ENCODE measurements around the gene ARID4A. TPM values are rescaled to one million over a fixed set of nuclear protein-coding genes. Genes with fewer than 3 reads are reported as not detected.
A peak's percentile ranks its signal among the peaks of the same experiment; 100 is the strongest.

Gene ARID4A
- total RNA-seq, 1 donor from 2014 or later, result 42.0 TPM

DNA sequence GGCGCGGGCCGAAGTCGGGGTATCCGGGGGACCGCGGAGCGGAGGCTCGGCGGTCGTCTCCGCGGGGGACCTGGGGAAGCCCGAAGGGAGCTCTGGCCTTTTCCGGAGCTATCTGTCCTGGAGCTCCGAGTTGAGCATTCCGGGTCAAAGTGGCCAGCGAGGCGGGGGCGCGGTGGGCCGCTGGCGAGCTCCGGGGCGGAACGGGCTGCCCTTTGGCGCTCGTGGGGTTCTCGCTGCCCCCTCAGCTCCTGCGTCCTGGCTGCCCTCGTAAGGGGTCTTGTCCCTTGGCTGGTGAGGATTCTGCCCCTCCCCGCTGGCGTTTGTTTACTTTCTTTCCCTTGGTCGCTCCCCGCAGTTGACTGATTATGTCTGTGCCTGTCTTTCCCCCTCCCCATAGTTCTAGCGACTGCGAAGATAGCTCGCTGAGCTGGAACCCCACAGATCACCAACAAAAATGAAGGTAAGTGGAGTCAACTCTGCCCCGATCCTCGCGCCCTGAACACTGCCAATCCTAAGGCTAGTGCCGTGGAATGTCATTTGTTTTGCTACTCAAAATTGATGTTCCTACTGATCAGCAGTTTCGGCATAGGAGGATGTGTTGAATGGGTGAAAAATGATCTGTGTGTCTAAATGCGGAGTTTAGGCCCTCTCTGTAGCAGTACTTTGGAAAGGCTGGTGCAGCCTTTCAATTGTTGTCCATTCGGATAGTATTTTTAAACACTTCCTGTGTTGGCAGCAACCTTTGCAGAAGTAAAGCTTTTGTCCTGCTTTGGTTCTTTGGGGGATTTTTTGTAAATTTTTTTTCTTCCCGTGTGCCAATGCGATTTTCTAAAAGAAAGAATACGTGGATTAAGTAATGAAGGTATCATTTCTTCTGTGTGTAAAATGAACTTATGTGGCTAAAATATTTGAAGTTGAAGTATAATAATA, 1.3 kb downstream of the ARID4A start:
- ATAC-seq (ENCODE audit: low read depth) (no peak), DNase-seq (no peak)
- intact Hi-C loops (cut with micrococcal nuclease), result loop anchor here (2.0 to 5.0 kb wide), 2 partner anchors 37 to 1949 kb away; partner anchors contain the start of gene PPM1A
- H3K4me1 Mint-ChIP-seq, result peaks cover 48% of the 10 kb centered on the region
- peak overlapping the region; percentile 96 for H3K27ac Mint-ChIP-seq
- TF ChIP-seq, protein P1, sequence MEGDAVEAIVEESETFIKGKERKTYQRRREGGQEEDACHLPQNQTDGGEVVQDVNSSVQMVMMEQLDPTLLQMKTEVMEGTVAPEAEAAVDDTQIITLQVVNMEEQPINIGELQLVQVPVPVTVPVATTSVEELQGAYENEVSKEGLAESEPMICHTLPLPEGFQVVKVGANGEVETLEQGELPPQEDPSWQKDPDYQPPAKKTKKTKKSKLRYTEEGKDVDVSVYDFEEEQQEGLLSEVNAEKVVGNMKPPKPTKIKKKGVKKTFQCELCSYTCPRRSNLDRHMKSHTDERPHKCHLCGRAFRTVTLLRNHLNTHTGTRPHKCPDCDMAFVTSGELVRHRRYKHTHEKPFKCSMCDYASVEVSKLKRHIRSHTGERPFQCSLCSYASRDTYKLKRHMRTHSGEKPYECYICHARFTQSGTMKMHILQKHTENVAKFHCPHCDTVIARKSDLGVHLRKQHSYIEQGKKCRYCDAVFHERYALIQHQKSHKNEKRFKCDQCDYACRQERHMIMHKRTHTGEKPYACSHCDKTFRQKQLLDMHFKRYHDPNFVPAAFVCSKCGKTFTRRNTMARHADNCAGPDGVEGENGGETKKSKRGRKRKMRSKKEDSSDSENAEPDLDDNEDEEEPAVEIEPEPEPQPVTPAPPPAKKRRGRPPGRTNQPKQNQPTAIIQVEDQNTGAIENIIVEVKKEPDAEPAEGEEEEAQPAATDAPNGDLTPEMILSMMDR (IDR thresholded peaks at IDR 0.05), result no peak
- H3K9me3 Mint-ChIP-seq, result no peaks in the 10 kb centered on the region
- CTCF ChIA-PET, result no interaction called here
- POLR2A ChIA-PET, result interaction anchor here (0.6 to 3.3 kb wide), 7 partner anchors 14 to 128 kb away, joined by 3 to 56 read pairs (median 16); partner anchors contain the start of genes KIAA0586, PSMA3, TIMM9 and TOMM20L
- no peaks in the 10 kb centered on the region for H3K27me3 Mint-ChIP-seq
- peaks cover 41% of the 10 kb centered on the region for H3K36me3 Mint-ChIP-seq (ENCODE audit: low read depth)
- peak overlapping the region; percentile 99 for H3K4me3 Mint-ChIP-seq

DNA sequence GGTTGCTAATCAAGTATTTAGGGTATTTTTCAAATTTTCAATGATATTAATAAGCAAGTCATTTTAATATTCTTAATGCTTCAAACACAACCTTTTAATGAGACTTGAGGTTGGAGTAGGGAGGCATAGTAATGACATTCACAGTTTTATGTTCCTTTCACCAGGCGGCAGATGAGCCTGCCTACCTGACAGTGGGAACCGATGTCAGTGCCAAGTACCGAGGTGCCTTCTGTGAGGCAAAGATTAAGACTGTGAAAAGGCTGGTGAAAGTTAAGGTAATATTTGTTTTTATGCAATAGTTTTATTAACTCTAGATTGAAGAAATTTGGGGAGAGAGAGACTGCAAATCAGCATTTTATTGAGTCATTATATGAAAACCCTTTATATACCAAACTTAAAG, 3.1 kb downstream of the ARID4A start:
- ATAC-seq (ENCODE audit: low read depth) (no peak), DNase-seq (no peak)
- TF ChIP-seq, protein P1 (IDR thresholded peaks at IDR 0.05), result no peak
- H3K4me1 Mint-ChIP-seq, result peaks cover 32% of the 10 kb centered on the region
- POLR2A ChIA-PET, result no interaction called here
- H3K9me3 Mint-ChIP-seq, result no peaks in the 10 kb centered on the region
- CTCF ChIA-PET, result no interaction called here
- H3K27me3 Mint-ChIP-seq, result no peaks in the 10 kb centered on the region
- no peak overlapping the region for H3K27ac Mint-ChIP-seq
- H3K36me3 Mint-ChIP-seq (ENCODE audit: low read depth), result peaks cover 43% of the 10 kb centered on the region
- intact Hi-C loops (cut with micrococcal nuclease), result no loop called here
- H3K4me3 Mint-ChIP-seq, result no peak overlapping the region

DNA sequence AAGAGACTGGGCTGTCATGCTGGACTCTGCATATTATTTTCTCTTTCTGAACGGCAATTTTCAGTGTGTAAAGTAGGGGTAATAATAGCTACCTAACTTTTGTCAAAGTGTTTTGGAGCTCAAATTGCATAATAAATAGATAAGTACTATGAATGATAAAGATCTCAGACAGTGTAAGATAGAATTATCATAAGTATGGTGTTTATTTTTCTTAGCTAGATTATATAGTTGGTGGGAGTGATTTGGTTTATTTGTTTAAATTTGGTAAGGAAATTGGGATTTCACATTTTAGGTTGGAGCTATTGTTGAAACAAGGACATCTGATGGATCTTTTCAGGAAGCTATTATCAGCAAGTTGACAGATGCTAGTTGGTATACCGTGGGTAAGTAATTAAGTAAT, 7.4 kb downstream of the ARID4A start:
- DNase-seq (no peak), ATAC-seq (ENCODE audit: low read depth) (no peak)
- Mint-ChIP-seq H3K4me1 (peaks cover 12% of the 10 kb centered on the region), H3K4me3 (no peak overlapping the region), H3K27ac (no peak overlapping the region), H3K9me3 (no peaks in the 10 kb centered on the region), H3K36me3 (ENCODE audit: low read depth) (peaks cover 63% of the 10 kb centered on the region), H3K27me3 (no peaks in the 10 kb centered on the region)
- intact Hi-C loops (cut with micrococcal nuclease), result loop anchor here (2.0 to 5.0 kb wide), 2 partner anchors 19 to 42 kb away; no protein-coding TSS in a partner anchor
- ChIA-PET CTCF (no interaction called here), POLR2A (interaction anchor here (0.6 kb wide), 1 partner anchor 1029 kb away, joined by 4 read pairs; no protein-coding TSS in a partner anchor)
- TF ChIP-seq, protein P1 (IDR thresholded peaks at IDR 0.05), result no peak

DNA sequence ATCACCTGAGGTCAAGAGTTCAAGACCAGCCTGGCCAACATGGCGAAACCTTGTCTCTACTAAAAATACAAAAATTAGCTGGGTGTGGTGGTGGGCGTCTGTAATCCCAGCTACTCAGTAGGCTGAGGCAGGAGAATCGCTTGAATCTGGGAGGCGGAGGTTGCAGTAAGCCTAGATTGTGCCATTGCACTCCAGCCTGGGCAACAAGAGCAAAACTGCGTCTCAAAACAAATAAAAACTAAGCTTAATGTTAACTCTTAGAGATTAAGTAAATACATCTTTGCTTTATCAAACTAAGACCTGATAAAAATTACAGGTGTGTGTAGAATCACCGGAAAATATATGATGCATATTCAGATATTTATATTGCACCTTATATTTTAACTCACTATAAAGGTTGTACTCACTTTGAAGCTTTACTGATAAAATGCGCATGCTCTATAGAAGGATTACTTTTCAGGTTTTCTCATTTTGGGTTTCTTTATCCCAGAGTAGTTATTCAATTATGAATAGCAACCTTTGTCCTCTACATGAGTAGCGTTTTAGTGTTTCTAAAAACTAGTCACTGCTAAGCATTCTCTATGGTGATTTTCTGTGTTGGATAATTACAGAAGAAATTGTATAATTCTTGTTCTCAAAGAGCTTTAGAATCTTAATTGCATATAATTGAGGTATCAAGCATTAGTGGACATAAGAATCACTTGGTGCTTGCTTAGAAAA, 9.4 kb downstream of the ARID4A start:
- no peaks in the 10 kb centered on the region for H3K9me3 Mint-ChIP-seq
- ATAC-seq (ENCODE audit: low read depth) (no peak), DNase-seq (no peak)
- ChIA-PET POLR2A (interaction anchor here (0.5 to 1.9 kb wide), 2 partner anchors 10 to 13 kb away, joined by 6 to 11 read pairs; partner anchors contain the start of gene ARID4A), CTCF (interaction anchor here (1.0 kb wide), 1 partner anchor 88 kb away, joined by 3 read pairs; the partner anchor contains the start of gene TOMM20L)
- H3K27ac Mint-ChIP-seq, result no peak overlapping the region
- intact Hi-C loops (cut with micrococcal nuclease), result loop anchor here (5.0 kb wide), 1 partner anchor 40 kb away; no protein-coding TSS in a partner anchor
- peaks cover 4% of the 10 kb centered on the region for H3K4me1 Mint-ChIP-seq
- TF ChIP-seq, protein P1 (IDR thresholded peaks at IDR 0.05), result no peak
- no peaks in the 10 kb centered on the region for H3K27me3 Mint-ChIP-seq
- H3K4me3 Mint-ChIP-seq, result no peak overlapping the region
- peaks cover 61% of the 10 kb centered on the region for H3K36me3 Mint-ChIP-seq (ENCODE audit: low read depth)
